A673 (cell line): Measurements from ENCODE around the gene LNX1. TPM values are rescaled to one million over a fixed set of nuclear protein-coding genes. Genes with fewer than 3 reads are reported as not detected.

Experiments
- BruUV-seq: library from RNA; stranded (reverse); fragments of 400-500 nt; replicated peaks from 2 replicates; lab custom pipeline; 2021; lab: Mats Ljungman, UMichigan
- CTCF ChIA-PET: fragments of 300-600 bp; sonication (Branson Sonifier 250); formaldehyde crosslinking; loops from one replicate; lab custom pipeline; 2022; ENCODE audit warnings: antibody characterized with exemption; lab: Charles Lee
- POLR2A ChIA-PET: fragments of 300-600 bp; sonication (Branson Sonifier 250); formaldehyde crosslinking; loops from one replicate; lab custom pipeline; 2022; ENCODE audit warnings: antibody characterized with exemption; ENCODE audit not compliant: low non-redundant PET; lab: Charles Lee
- DNase-seq: peaks from one replicate; pipeline ENCODE4 v3.0.0-alpha.2; 2015; ENCODE audit warnings: low spot score
- H3K27ac ChIP-seq: fragments of 200-600 bp; sonication (generic); 2 replicates; pipeline ENCODE4 v1.5.1; 2016; ENCODE audit warnings: mixed run types, low read depth, mild to moderate bottlenecking, mixed read lengths, antibody characterized with exemption, low read length; ENCODE audit not compliant: poor library complexity, severe bottlenecking
- H3K27me3 ChIP-seq: fragments of 200-600 bp; sonication (generic); replicated peaks from 2 replicates; pipeline ENCODE4 v1.6.1; 2017; ENCODE audit warnings: mixed run types, low read depth, mild to moderate bottlenecking, mixed read lengths, antibody characterized with exemption, low read length; ENCODE audit not compliant: insufficient read depth, poor library complexity
- H3K36me3 ChIP-seq: fragments of 200-600 bp; sonication (generic); 2 replicates; pipeline ENCODE4 v1.6.1; 2016; ENCODE audit warnings: mixed run types, mild to moderate bottlenecking, mixed read lengths, antibody characterized with exemption, low read length; ENCODE audit not compliant: insufficient read depth, poor library complexity, severe bottlenecking
- H3K4me1 ChIP-seq: fragments of 200-600 bp; sonication (generic); 2 replicates; pipeline ENCODE4 v1.6.1; 2017; ENCODE audit warnings: mixed run types, mild to moderate bottlenecking, mixed read lengths, antibody characterized with exemption, low read length; ENCODE audit not compliant: insufficient read depth, poor library complexity, severe bottlenecking
- H3K4me3 ChIP-seq: fragments of 200-600 bp; sonication (generic); 2 replicates; pipeline ENCODE4 v1.5.1; 2016; ENCODE audit warnings: low read depth, mixed run types, mild to moderate bottlenecking, mixed read lengths, low read length; ENCODE audit not compliant: poor library complexity, severe bottlenecking
- H3K9me3 ChIP-seq: fragments of 200-600 bp; sonication (generic); 2 replicates; pipeline ENCODE4 v1.6.1; 2016; ENCODE audit warnings: mixed run types, low read depth, mild to moderate bottlenecking, mixed read lengths, antibody characterized with exemption, low read length; ENCODE audit not compliant: poor library complexity, severe bottlenecking
- EZH2 ChIP-seq: fragments of 200-600 bp; sonication (generic); IDR thresholded peaks from 2 replicates; pipeline ENCODE4 v1.6.1; 2017; ENCODE audit warnings: borderline replicate concordance, low read depth, mild to moderate bottlenecking, mixed read lengths, antibody characterized with exemption, low read length; ENCODE audit not compliant: poor library complexity, severe bottlenecking
- intact Hi-C: fragments of 100-400 bp; cut with micrococcal nuclease; formaldehyde crosslinking; loops from one replicate; pipeline ENCODE4 v1.10.0; 2022; ENCODE audit not compliant: unreplicated experiment
- total RNA-seq: library from RNA; stranded (reverse); gene quantifications from 2 replicates; pipeline ENCODE4 v1.2.3, GENCODE V29; 2021
- TF ChIP-seq, protein P1 (sequence below): fragments of 300-800, 200-600 bp; sonication (generic); conservative IDR thresholded peaks from 2 replicates; pipeline ENCODE4 v1.5.1; 2017; ENCODE audit warnings: low read depth, mild to moderate bottlenecking, antibody characterized with exemption, low read length, moderate library complexity, mixed read lengths

The LNX1 gene
- total RNA-seq, 1 experiment from 2014 or later: not detected

DNA sequence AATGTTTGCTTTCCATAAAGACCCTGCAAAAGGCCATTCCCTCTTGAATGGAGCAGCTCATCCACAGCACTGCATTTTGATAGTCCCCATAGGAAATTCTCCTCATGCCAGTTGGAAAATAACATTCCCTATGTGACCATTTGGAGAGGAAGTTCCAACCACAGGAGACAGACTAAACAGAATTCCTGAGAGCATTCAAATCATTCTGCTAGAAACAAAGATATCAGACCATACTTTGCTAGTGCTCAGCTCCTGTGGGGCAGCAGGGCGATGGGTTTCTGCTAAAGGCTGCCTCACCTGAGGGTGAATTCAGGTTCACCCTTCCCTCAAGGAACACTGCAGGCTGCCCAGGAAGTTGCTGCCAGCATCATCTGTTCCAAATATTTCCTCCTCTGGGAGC is 58.8 kb downstream of the LNX1 start:
- H3K4me1 ChIP-seq: no peaks in the 10 kb centered on the region
- no TSS peak for BruUV-seq
- no peak overlapping the region for H3K27ac ChIP-seq
- ChIA-PET POLR2A (no interaction called here), CTCF (no interaction called here)
- intact Hi-C loops: no loop called here
- TF ChIP-seq, protein P1, sequence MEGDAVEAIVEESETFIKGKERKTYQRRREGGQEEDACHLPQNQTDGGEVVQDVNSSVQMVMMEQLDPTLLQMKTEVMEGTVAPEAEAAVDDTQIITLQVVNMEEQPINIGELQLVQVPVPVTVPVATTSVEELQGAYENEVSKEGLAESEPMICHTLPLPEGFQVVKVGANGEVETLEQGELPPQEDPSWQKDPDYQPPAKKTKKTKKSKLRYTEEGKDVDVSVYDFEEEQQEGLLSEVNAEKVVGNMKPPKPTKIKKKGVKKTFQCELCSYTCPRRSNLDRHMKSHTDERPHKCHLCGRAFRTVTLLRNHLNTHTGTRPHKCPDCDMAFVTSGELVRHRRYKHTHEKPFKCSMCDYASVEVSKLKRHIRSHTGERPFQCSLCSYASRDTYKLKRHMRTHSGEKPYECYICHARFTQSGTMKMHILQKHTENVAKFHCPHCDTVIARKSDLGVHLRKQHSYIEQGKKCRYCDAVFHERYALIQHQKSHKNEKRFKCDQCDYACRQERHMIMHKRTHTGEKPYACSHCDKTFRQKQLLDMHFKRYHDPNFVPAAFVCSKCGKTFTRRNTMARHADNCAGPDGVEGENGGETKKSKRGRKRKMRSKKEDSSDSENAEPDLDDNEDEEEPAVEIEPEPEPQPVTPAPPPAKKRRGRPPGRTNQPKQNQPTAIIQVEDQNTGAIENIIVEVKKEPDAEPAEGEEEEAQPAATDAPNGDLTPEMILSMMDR: no peak
- no peak for TF ChIP-seq EZH2
- no peak for DNase-seq
- no peaks in the 10 kb centered on the region for H3K9me3 ChIP-seq
- no peaks in the 10 kb centered on the region for H3K27me3 ChIP-seq
- H3K36me3 ChIP-seq: no peaks in the 10 kb centered on the region
- no peak overlapping the region for H3K4me3 ChIP-seq

DNA sequence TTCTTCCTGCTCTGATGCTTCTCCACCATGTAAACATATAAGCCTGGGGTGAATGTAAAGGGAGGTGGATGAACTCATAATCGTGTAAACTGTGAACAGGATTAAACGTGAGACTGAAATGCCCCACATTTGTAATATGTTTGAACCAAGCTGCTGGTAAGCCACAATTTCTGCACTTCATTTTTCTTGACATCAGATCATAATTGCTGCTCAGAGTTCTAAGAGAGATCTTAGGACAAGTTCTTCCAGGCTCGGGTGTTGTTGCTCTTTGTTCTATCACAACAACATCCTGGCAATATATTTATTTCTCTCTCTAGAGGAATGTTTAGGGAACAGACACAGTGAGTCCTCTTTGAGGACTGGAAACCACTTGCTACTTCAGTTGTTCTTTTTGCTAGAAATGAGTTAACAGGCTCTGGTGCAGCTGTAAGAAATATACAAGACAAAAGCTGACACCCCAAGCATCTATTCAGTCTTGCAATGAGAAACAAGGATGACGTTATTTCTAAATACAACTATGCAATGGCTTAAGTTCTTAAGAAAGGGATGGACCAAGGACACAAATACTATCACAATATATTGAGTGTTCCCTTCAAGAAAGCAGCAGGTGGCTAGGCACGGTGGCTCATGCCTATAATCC is 59.6 kb downstream of the LNX1 start:
- no peak overlapping the region for H3K4me3 ChIP-seq
- no peaks in the 10 kb centered on the region for H3K36me3 ChIP-seq
- CTCF ChIA-PET: no interaction called here
- no TSS peak for BruUV-seq
- DNase-seq: no peak
- H3K4me1 ChIP-seq: no peaks in the 10 kb centered on the region
- H3K27me3 ChIP-seq: no peaks in the 10 kb centered on the region
- no peaks in the 10 kb centered on the region for H3K9me3 ChIP-seq
- no peak for TF ChIP-seq EZH2
- POLR2A ChIA-PET: no interaction called here
- intact Hi-C loops: no loop called here
- no peak overlapping the region for H3K27ac ChIP-seq

DNA sequence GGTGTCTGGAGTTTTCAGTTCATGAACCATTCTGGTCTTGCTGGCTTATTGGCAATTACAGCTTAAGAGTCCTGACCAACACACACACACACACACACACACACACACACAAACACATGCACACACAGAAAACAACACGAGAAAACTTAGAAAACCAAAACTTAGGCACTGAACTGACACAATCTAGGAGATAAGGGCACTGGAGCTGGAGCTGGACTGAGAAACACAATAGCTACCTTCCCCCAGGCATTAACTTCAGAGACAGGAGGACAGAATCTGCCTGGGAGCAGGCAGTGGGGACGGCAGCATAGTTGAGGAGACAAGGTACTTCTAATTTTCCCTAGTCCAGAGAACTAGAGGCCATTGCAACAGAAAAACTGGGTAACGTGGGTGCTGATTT is 62.3 kb downstream of the LNX1 start:
- H3K9me3 ChIP-seq: no peaks in the 10 kb centered on the region
- POLR2A ChIA-PET: no interaction called here
- H3K36me3 ChIP-seq: no peaks in the 10 kb centered on the region
- no peaks in the 10 kb centered on the region for H3K4me1 ChIP-seq
- no peak overlapping the region for H3K4me3 ChIP-seq
- DNase-seq: no peak
- no TSS peak for BruUV-seq
- no peaks in the 10 kb centered on the region for H3K27me3 ChIP-seq
- no peak overlapping the region for H3K27ac ChIP-seq
- CTCF ChIA-PET: no interaction called here
- intact Hi-C loops: no loop called here
- TF ChIP-seq, protein P1: no peak
- no peak for TF ChIP-seq EZH2

DNA sequence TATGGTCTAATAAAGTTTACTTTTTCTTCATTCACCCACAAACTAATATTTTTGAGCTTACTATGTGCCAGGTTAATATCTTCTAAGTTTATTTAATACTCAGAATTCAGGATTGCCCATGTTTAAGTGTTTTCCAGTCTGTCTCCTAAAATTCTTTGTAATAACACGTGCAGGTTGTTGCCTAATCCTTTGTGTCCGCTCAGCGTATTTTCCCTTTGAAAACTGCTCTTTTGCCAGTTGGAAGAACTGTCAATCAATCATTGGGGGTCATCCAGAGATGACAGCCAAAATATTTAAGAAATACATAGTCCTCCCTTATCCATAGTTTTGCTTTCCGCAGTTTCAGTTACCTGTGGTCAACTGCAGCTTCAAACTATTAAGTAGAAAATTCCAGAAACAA is 63.4 kb downstream of the LNX1 start:
- Histone ChIP-seq H3K9me3 (no peaks in the 10 kb centered on the region), H3K4me3 (no peak overlapping the region), H3K4me1 (no peaks in the 10 kb centered on the region), H3K27ac (no peak overlapping the region), H3K36me3 (no peaks in the 10 kb centered on the region), H3K27me3 (no peaks in the 10 kb centered on the region)
- DNase-seq: no peak
- no TSS peak for BruUV-seq
- ChIA-PET CTCF (no interaction called here), POLR2A (no interaction called here)
- no peak for TF ChIP-seq EZH2
- TF ChIP-seq, protein P1: no peak
- intact Hi-C loops: no loop called here
